K562 (cell line): ENCODE measurements around the gene LAMB4. TPM values are rescaled to one million over a fixed set of nuclear protein-coding genes. Genes with fewer than 3 reads are reported as not detected.

Experiments
- ATAC-seq: fragments of 200-7000 bp; cut with Tn5 transposase; 3 replicates; pipeline ENCODE4 v1.9.1; 2020; ENCODE audit warnings: moderate library complexity
- BruUV-seq: library from RNA; stranded (reverse); fragments of 400-500 nt; replicated peaks from 2 replicates; lab custom pipeline; 2021; lab: Mats Ljungman, UMichigan
- CTCF ChIA-PET: fragments of 300-600 bp; formaldehyde crosslinking; extraction: SDS; loops from one replicate; lab custom pipeline; 2021; ENCODE audit warnings: low intra/inter-chr PET ratio; lab: Yijun Ruan, JAX
- POLR2A ChIA-PET: fragments of 300-600, 350-650 bp; sonication (Branson Sonifier 250); formaldehyde crosslinking; extraction: SDS; loops from one replicate; lab custom pipeline; 2021; ENCODE audit warnings: antibody characterized with exemption, inconsistent platforms; lab: Yijun Ruan, JAX
- DNase-seq, 4 experiments: peaks; one replicate each; pipeline versions ENCODE4 v3.0.0 to v3.0.0-alpha.2; 2011 to 2018; ENCODE audit warnings: low spot score in 3 of 4, mixed read lengths in 3 of 4; ENCODE audit errors: extremely low read depth in 1 of 4
- FAIRE-seq: peaks from 2 replicates; lab custom pipeline; 2011; peaks lifted over from hg19 to GRCh38; lab: Jason Lieb, UNC
- H2AFZ ChIP-seq: 2 replicates; pipeline ENCODE4 v1.6.0; 2011; ENCODE audit warnings: low read depth, low read length, control low read depth, inconsistent platforms
- H3K27ac ChIP-seq: fragments of 200-600 bp; 3 replicates; pipeline ENCODE4 v1.8.0; 2011; ENCODE audit warnings: low read depth, mild to moderate bottlenecking, control low read depth, inconsistent platforms, low read length, moderate library complexity, mixed read lengths; ENCODE audit errors: extremely low read depth
- H3K27me3 ChIP-seq, 2 experiments: fragments of 300-600 bp in 1 of 2; 2 replicates in 1 of 2; 3 replicates in 1 of 2; pipeline versions ENCODE4 v1.6.0 to v1.8.0; 2011; ENCODE audit warnings: inconsistent platforms in 2 of 2, low read length in 2 of 2, mild to moderate bottlenecking in 1 of 2, mixed read lengths in 1 of 2, moderate library complexity in 1 of 2; ENCODE audit not compliant: control insufficient read depth in 2 of 2, insufficient read depth in 2 of 2
- H3K36me3 ChIP-seq: fragments of 300-600 bp; 3 replicates; pipeline ENCODE4 v1.8.0; 2011; ENCODE audit warnings: mild to moderate bottlenecking, low read length, inconsistent platforms; ENCODE audit not compliant: control insufficient read depth, insufficient read depth
- H3K4me1 ChIP-seq, 2 experiments: fragments of 200-600 bp in 1 of 2; replicated peaks in 1 of 2; 2 replicates in 1 of 2; 3 replicates in 1 of 2; pipeline versions ENCODE4 v1.5.1 to v1.8.0; 2011; ENCODE audit warnings: inconsistent platforms in 2 of 2, low read length in 2 of 2, mild to moderate bottlenecking in 1 of 2, mixed read lengths in 1 of 2, moderate library complexity in 1 of 2; ENCODE audit not compliant: control insufficient read depth in 2 of 2, insufficient read depth in 2 of 2
- H3K4me2 ChIP-seq: 2 replicates; pipeline ENCODE4 v1.6.1; 2011; ENCODE audit warnings: low read length, control low read depth, inconsistent platforms, mixed read lengths; ENCODE audit not compliant: insufficient read depth
- H3K4me3 ChIP-seq: fragments of 200-600 bp; sonication (generic), shearing (Covaris generic); 2 replicates; pipeline ENCODE4 v1.5.1; 2016; ENCODE audit warnings: control low read depth, inconsistent platforms
- H3K79me2 ChIP-seq: fragments of 200-600 bp; 3 replicates; pipeline ENCODE4 v1.8.0; 2011; ENCODE audit warnings: low read length, inconsistent platforms; ENCODE audit not compliant: control insufficient read depth, insufficient read depth
- H3K9ac ChIP-seq, 2 experiments: 2 replicates each; pipeline versions ENCODE4 v1.6.0 to v1.6.1; 2011; ENCODE audit warnings: low read depth in 2 of 2, low read length in 2 of 2, control low read depth in 1 of 2, inconsistent platforms in 1 of 2, mild to moderate bottlenecking in 1 of 2, mixed read lengths in 1 of 2; ENCODE audit not compliant: insufficient read depth in 1 of 2
- H3K9me1 ChIP-seq: one replicate; pipeline ENCODE4 v1.6.0; 2011; ENCODE audit warnings: inconsistent platforms, mild to moderate bottlenecking, low read length, moderate library complexity; ENCODE audit not compliant: control insufficient read depth, insufficient read depth
- H3K9me3 ChIP-seq: replicated peaks from 2 replicates; pipeline ENCODE4 v1.5.1; 2011; ENCODE audit warnings: low read depth, low read length, inconsistent platforms; ENCODE audit not compliant: control insufficient read depth, insufficient read depth
- H4K20me1 ChIP-seq: replicated peaks from 2 replicates; pipeline ENCODE4 v1.6.1; 2011; ENCODE audit warnings: low read length, inconsistent platforms, mixed read lengths; ENCODE audit not compliant: control insufficient read depth, insufficient read depth
- CHD1 ChIP-seq: fragments of 200-600 bp; sonication (generic); IDR thresholded peaks from one replicate; pipeline ENCODE4 v1.6.1; 2012; ENCODE audit warnings: mild to moderate bottlenecking, moderate library complexity, low read length, inconsistent platforms
- FOXP1 ChIP-seq: sonication (generic); formaldehyde crosslinking; IDR thresholded peaks from 2 replicates; pipeline ENCODE4 v1.8.0; 2022; ENCODE audit warnings: mild to moderate bottlenecking, missing genetic modification reagents
- MXI1 ChIP-seq: IDR thresholded peaks from 2 replicates; pipeline ENCODE4 v1.6.1; 2011; ENCODE audit warnings: low read depth, mild to moderate bottlenecking, improper control_type of control experiment, low read length
- POU5F1 ChIP-seq: fragments of 150-350 bp; IDR thresholded peaks from 2 replicates; pipeline ENCODE4 v1.6.1; 2014; ENCODE audit warnings: borderline replicate concordance, low read length, low read depth, mild to moderate bottlenecking; ENCODE audit not compliant: partially characterized antibody
- SLC30A9 ChIP-seq: fragments of 250-450 bp; sonication (Bioruptor Pico); IDR thresholded peaks from 2 replicates; pipeline ENCODE4 v1.8.0; 2022; ENCODE audit warnings: mild to moderate bottlenecking, moderate library complexity
- SNRNP70 ChIP-seq: fragments of 200-400 bp; formaldehyde crosslinking; optimal IDR thresholded peaks from 2 replicates; pipeline ENCODE3; 2017; ENCODE audit warnings: low read depth, low read length
- ZBTB17 ChIP-seq: fragments of 450-650 bp; formaldehyde crosslinking; IDR thresholded peaks from 2 replicates; pipeline ENCODE4 v1.4.0; 2020; ENCODE audit warnings: mild to moderate bottlenecking
- ZBTB7A ChIP-seq: IDR thresholded peaks from 2 replicates; pipeline ENCODE4 v1.6.1; 2011; ENCODE audit warnings: low read depth, mild to moderate bottlenecking, low read length, moderate library complexity, borderline replicate concordance; ENCODE audit not compliant: control insufficient read depth
- ZNF584 ChIP-seq: fragments of 200-800 bp; sonication (Bioruptor generic); IDR thresholded peaks from 2 replicates; pipeline ENCODE4 v1.6.1; 2016; ENCODE audit warnings: low read depth, mild to moderate bottlenecking, missing genetic modification characterization, missing compliant biosample characterization
- ZNF644 ChIP-seq: fragments of 200-800 bp; sonication (Bioruptor generic); IDR thresholded peaks from 2 replicates; pipeline ENCODE4 v1.6.1; 2016; ENCODE audit warnings: low read depth, missing genetic modification characterization, missing compliant biosample characterization
- ZNF766 ChIP-seq: fragments of 200-800 bp; sonication (Bioruptor generic); conservative IDR thresholded peaks from 2 replicates; pipeline ENCODE4 v1.6.1; 2016; ENCODE audit warnings: missing genetic modification characterization, missing compliant biosample characterization
- WGBS: fragments of 100-300 bp; shearing (Covaris generic); methylation state at CpG from one replicate; pipeline ENCODE4 v1.1.6; 2016; ENCODE audit warnings: low coverage, mixed read lengths; ENCODE audit not compliant: insufficient coverage; ENCODE audit errors: missing lambda C conversion rate; 5-methylcytosine and 5-hydroxymethylcytosine counted together
- in situ Hi-C: fragments of 300-500 bp; cut with MboI; formaldehyde crosslinking; loops from 4 replicates; pipeline ENCODE4 v1.15.0; 2018; ENCODE audit warnings: inconsistent platforms, mixed read lengths
- intact Hi-C: fragments of 100-400 bp; cut with micrococcal nuclease; formaldehyde crosslinking; loops from 2 replicates; pipeline ENCODE4 v1.14.2; 2022
- polyA plus RNA-seq, 8 experiments: library from polyadenylated mRNA; depleted of rRNA in 4 of 8; stranded (reverse) in 5 of 8; unstranded in 3 of 8; fragments of >200 nt; fragmentation: Nextera tagmentation in 2 of 8; fragmentation: Illumina TruSeq in 1 of 8; extraction: Ambion mirVana in 2 of 8; extraction: Trizol in 1 of 8; gene quantifications; 2 replicates each; pipeline versions ENCODE4 v1.2.1 to v1.2.3, GENCODE V29; 2011 to 2014; ENCODE audit warnings: inconsistent platforms in 1 of 8, missing spikeins in 1 of 8
- total RNA-seq, 7 experiments: library from RNA; depleted of rRNA in 6 of 7; stranded (reverse); fragments of >200 nt in 6 of 7; fragmentation: Illumina TruSeq in 2 of 7; extraction: Trizol in 2 of 7; gene quantifications; 2 replicates each; pipeline versions ENCODE4 v1.2.1 to v1.2.3, GENCODE V29; 2011 to 2021; ENCODE audit warnings: low replicate concordance in 1 of 7
- TF ChIP-seq, protein P1 (sequence below): fragments of 450-650 bp; formaldehyde crosslinking; IDR thresholded peaks from 2 replicates; pipeline ENCODE4 v1.4.0; 2020; ENCODE audit warnings: mild to moderate bottlenecking, moderate library complexity

Gene LAMB4
- total and polyA plus RNA-seq, 9 of the 15 experiments (the other 6 are each of a cell fraction or from before 2014, with no cell fraction given) = 0.06 to 0.13 (median 0.07) TPM; not detected in 6

- Histone ChIP-seq H3K9ac (no peak overlapping the region), H3K27ac (no peak overlapping the region), H3K36me3 (no peaks in the 10 kb centered on the region), H3K27me3 (no peaks in the 10 kb centered on the region), H3K4me3 (no peak overlapping the region), H3K4me1 (no peaks in the 10 kb centered on the region), H4K20me1 (no peaks in the 10 kb centered on the region), H3K9me3 (no peaks in the 10 kb centered on the region), H3K79me2 (no peaks in the 10 kb centered on the region), H3K4me2 (no peak overlapping the region), H3K9me1 (no peaks in the 10 kb centered on the region), H2AFZ (no peak overlapping the region)
- ATAC-seq (no peak), DNase-seq (no peak), FAIRE-seq (no peak)
- POLR2A ChIA-PET = interaction anchor here (1.3 to 1.4 kb wide), 2 partner anchors 9 to 10 kb away, joined by 3 read pairs; no protein-coding TSS in a partner anchor
- CTCF ChIA-PET = interaction anchor here (0.6 kb wide), 1 partner anchor 32 kb away, joined by 3 read pairs; no protein-coding TSS in a partner anchor
- intact Hi-C loops (no loop called here), in situ Hi-C loops (no loop called here)
- no peak for TF ChIP-seq FOXP1 (CRISPR knock-in tag)
- no peak for TF ChIP-seq CHD1
- TF ChIP-seq, protein P1, sequence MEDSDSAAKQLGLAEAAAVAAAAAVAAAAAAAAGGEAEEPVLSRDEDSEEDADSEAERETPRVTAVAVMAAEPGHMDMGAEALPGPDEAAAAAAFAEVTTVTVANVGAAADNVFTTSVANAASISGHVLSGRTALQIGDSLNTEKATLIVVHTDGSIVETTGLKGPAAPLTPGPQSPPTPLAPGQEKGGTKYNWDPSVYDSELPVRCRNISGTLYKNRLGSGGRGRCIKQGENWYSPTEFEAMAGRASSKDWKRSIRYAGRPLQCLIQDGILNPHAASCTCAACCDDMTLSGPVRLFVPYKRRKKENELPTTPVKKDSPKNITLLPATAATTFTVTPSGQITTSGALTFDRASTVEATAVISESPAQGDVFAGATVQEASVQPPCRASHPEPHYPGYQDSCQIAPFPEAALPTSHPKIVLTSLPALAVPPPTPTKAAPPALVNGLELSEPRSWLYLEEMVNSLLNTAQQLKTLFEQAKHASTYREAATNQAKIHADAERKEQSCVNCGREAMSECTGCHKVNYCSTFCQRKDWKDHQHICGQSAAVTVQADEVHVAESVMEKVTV (CRISPR knock-in tag) = no peak
- TF ChIP-seq MXI1 = no peak
- TF ChIP-seq ZBTB7A = no peak
- TF ChIP-seq SNRNP70 = no peak
- no peak for TF ChIP-seq POU5F1
- no peak for TF ChIP-seq ZNF766 (CRISPR knock-in tag)
- TF ChIP-seq SLC30A9 = no peak
- TF ChIP-seq ZNF584 (CRISPR knock-in tag) = no peak
- no peak for TF ChIP-seq ZBTB17 (CRISPR knock-in tag)
- TF ChIP-seq ZNF644 (tag) = no peak
- TF ChIP-seq, all 486 proteins: peak for 0
- WGBS = 39% methylated on average over 5 of the region's 5 CpGs
- no TSS peak for BruUV-seq
Observed at GRCh38 chr7:108166687-108167086, 36.5 kb upstream of the LAMB4 start.
